NCI-H1930 (cell line): Measurements from ENCODE around the gene CD300LB.

ENCODE experiments used
- DNase-seq, 2 experiments: peaks; one replicate each; lab custom pipeline; 2025; lab: John Stamatoyannopoulos, UW

CD300LB gene

DNA sequence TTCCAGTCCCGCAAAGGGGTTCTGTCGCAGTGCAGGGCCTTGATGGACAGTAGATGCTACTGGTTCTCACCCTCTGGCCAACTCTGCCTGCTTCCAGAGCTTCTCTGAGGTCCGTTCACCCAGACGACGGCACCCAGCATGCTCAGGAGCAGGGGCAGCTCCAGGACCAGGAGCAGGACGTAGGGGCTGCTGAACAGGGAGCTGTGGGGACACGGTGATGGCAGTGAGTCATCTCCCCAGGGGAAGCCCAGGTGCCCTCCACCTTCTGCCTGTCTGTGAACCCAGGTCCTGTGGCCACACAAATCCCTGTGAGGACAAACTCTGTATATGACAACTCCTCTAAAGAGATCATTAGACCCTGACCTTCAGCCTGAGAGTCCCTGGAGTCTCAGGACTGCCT lies 18.1 kb upstream of the CD300LB start:
- DNase-seq: no peak

DNA sequence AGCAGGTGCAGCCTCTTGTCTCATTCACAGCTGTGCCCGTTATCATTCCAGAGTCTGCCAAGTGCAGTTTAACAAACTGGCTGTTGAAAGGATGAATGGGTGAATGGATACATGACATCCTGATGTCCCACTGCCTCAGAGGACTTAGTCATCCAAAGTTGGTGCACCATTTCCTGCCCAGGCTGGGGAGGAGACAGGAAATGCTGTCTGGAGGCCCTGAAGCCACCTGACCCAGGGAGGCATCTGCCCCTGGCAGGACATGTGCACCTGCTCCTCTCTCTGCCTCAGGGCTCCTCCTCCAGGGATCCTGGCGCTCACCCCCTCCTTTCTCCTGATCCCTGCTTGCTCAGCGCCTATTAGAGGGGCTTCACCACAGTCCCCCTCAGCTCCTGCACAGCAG lies 16.5 kb upstream of the CD300LB start:
- no peak for DNase-seq

DNA sequence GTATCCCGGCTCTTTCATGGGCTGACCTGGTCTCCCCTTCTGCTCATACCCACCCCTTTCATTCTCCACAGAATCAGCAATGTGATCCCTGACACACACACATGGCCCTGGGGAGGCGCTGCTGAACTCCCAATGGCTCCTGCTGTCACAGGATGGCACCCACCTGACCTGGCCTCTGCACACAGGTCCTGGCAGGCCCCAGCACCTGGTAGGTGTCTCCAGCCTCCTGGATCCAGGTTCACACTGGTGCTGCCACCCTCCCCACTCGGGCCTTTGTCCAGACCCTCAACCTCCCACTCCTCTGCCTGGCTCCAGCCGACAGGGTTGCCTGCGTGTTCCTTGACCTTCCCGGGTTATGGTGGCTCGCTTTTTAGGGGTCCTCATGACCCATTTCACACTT lies 16.0 kb upstream of the CD300LB start:
- DNase-seq: no peak

DNA sequence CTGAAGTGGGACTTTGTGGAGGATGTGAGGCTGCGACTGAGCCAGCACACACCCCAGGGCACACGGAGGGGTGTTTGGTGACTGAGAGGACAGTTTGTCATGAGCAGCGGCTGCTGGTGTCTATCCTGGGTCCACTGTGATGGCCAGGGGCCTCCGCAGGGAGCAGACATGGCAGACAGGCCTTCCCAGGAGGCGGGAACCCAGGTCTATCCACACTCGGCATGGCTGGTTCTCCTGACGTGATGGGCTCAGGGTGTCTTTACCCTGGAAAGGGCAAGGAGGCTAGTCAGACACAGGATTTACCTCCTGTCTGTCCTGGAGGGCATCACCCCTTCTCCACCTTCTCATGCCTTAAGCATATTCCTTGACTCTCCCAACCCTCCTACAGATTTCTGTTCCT lies 15.3 kb upstream of the CD300LB start:
- DNase-seq: no peak

DNA sequence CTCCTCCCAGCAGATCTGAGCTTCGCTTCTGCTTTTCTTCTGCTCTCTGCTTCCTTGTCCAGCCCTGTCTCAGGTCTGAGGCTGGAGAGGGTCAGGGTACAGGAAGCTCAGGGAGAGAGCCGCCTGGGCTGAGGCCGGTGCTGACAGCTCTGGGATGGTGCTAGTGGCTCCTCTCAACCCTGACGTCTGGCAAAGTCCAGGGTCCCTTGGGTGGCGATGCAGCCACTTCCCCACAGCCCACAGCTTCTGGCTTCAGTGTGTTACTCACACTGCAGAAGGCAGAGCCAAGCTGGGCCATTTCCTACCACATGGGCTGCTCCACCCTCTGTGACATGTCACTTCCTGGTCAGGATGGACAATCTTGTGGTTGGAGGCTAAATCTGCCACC lies 14.6 kb upstream of the CD300LB start, which contains the start of gene CD300C:
Gene CD300C, minus strand, starts transcription at position 273 of the 388 bp plus-strand sequence. CDS start 333 bp downstream, outside the sequence.
- no peak for DNase-seq

DNA sequence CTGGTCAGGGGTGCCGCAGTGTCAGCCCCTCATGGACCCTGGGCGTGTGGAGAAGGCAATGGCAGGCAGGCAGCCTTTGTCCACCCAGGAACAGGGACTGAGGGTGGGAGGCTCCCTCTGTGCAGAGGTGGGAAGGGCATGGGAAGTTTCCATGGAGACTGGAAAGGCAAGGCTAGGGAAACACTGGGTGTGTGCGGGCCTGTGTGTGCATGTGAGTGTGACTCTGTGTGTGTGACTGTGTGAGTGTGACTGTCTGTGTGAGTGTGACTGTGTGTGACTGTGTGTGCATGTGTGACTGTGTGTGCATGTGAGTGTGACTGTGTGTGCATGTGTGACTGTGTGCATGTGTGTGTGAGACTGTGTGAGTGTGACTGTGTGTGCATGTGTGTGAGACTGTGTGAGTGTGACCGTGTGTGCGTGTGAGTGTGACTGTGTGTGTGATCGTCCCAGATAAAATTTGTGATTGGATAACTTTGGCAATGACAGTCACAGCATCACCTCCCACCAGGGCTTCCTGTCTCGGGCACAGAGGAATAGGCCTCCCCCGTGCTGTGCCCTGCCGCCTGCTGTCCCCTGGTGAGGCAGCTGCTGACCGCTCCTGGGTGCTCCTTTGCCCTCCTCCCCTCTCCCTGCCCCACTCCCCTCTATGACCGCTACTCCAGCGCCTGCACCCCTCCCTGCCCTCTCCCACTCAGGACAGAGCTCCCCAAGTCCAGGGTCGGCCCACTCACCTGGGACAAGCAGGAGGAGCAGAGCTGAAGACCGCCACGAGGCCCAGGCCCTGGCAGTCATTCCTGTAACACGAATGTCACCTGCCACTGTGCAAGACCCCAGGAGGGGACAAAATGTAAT lies 13.9 kb upstream of the CD300LB start:
- DNase-seq: no peak

DNA sequence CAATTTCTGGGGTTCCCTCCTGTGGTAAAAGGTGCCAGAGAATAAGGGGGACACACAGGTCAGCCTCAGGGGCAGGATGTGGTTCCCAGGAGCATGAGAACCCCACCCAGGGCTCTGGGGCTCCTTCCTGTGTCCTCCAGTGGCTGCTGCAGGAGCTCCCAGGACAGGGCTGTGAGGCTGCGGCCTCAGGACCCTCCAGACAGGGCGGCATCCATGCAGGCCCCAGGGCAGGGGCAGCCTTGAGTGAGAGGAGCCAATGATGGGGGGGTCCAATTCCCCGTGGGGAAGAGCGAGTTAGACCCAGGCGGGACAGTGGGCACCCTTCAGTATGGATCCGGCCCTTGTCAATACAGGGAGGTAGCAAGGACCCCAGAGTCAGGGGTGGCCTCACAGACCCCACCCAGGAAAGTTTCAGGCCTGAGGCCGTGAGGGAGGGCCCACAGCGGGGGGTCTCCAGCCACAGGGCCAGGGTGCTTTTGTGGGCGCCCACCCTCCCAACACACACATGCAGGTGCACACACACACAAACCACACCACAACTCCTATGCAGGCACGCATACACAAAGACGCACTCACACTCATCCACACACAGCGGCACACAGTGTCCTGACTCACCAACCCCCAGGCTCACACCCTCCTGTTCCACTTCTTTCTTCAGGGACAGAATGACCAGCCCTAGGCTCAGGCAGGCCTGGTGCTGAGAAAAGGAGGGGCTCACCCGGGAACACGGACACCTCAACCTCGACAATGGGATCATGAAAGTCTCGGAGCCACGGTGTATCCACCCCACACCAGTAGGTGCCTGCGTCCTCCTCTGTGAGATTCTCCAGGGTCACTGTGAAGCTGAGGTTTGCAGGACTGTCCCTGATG lies 12.9 kb upstream of the CD300LB start:
- no peak for DNase-seq

DNA sequence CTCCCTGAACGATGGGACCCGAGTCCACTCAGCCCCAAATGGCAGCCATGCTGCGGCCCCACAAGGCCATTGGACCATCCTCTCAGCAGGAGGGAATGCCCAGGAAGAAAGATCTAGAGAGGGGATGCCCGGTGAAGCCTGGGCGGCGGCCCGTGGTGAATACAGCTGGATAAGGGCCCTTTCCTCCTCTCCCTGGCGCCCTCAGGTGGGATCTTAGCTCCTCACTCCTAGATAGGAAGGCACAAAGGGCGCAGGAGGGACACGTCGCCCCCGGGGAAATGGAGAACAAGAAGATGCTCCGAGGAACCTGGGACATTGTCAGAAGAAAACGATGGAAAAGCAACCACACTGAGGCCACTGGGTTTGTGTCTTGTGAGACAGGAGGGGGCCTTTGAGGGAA lies 12.1 kb upstream of the CD300LB start:
- no peak for DNase-seq

DNA sequence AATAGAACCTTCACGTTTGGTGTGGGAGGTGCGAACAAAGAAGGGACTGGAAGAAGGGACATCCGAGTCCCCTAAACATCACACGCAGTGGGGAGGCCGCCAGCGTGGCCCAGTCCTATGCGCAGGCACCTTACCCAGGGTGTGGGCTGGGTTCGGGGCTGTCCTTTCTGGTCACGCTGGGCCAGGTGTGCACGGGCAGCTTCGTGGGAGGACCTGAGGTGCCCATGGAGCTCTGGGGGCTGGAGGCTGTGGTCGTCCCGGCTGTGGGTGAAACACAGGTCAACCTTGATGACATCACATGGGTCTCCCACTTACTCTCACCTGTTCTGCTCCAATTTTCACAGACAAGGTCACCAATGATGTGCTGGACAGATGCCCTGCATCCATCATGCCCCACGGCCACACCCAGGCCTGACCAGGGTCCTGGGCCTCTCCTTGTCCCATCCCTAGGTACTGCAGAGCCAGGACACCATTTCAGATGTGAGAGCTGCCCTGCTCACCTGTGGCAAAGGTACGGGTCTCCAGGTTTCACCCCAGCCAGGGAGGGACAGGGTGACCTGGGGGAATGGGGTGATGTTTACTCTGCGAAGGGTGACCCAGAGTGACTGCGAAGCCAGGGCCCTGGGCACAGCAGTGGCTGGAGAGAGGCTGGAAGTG lies 11.6 kb upstream of the CD300LB start:
- no peak for DNase-seq

DNA sequence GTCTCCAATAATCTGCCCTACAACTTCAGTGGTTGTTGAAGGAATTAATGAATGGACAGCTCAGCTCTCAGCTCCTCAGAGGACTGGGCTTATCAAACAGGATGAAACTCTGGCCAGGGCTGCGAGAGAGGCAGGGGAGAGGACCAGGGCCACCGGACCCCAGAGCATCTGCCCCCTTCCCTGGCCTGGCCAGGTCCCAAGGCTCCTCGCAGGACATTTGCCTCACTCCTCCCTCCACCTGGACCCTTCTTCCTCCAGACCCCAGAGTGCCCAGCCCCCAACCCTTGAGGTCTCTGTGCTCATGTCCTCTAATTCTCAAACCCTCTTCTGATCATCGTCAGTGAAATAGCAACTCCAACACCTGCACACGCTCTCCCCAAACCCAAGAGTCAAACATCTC lies 10.9 kb upstream of the CD300LB start:
- no peak for DNase-seq

DNA sequence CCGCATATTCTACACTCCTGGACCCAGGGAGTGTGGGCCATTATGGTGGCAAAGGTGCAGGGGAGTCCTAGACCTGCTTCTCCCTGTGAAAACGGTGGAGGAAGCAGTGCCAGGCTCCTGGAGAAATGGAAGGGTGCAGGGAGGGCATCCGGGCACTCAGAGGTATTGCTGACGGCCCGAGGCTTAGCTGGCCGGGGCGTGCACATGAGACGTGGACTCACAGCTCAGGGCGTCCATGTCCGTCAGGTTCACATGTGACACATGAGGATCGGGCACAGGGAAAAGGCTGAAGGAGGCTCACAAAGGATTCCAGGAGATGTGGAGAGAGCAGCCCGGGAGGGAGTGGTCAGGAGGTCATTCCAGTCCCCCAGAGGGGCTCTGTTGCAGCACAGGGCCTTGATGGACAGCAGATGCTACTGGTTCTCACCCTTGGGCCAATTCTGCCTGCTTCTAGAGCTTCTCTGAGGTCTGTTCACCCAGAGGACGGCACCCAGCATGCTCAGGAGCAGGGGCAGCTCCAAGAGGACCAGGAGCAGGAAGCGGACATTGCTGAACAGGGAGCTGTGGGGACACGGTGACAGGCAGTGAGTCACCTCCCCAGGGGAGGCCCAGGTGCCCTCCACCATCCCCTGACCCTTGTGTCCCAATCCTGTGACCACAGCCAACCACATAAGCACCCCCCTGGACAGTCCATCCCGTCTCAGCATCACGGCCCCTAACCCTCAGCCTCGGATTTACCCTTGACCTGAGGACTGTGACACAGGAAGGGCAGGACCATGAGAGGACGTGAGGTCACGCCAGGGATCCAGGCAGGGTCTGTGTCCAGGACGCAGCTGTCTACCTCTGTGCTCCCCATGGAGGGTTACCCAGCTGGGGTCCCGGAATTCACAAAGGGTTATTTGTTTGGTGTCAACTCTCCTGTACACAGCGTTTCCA lies 10.2 kb upstream of the CD300LB start:
- no peak for DNase-seq

DNA sequence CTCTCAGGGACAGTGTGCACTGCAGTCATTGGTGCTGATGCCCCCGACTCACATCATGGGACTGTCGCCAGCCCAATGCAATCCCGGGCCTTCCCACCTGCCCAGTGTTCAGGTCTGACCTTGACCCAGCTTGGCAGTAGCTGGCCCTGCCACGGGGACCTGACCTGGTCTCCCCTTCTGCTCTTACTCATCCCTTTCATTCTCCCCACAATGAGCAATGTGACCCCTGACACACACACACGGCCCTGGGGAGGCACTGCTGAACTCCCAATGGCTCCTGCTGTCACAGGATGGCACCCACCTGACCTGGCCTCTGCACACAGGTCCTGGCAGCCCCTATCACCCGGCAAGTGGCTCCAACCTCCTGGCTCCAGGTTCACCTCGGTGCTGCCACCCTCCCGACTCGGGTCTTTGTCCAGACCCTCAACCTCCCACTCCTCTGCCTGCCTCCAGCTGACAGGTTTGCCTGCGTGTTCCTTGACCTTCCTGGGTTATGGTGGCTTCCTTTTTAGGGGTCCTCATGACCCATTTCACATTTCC lies 8.1 kb upstream of the CD300LB start:
- no peak for DNase-seq

DNA sequence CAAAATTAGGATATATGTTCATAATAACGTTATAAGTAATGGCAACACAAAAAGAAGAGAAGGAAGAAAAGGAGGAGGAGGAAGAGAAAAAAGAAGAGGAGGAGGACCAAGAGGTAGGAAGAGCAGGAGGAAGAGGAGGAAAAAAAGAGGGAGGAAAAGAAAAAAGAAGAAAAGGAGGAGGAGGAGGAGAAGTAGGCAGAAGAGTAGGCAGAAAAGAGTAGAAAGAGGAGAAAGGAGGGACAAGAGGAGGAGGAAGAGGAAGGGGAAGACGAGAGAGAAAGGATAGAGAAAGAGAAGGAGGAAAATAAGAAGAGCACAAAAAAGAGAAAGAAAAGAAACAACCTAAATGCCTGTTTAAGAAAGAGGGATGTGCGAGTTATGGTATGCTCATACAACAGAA lies 5.6 kb upstream of the CD300LB start:
- DNase-seq: no peak

DNA sequence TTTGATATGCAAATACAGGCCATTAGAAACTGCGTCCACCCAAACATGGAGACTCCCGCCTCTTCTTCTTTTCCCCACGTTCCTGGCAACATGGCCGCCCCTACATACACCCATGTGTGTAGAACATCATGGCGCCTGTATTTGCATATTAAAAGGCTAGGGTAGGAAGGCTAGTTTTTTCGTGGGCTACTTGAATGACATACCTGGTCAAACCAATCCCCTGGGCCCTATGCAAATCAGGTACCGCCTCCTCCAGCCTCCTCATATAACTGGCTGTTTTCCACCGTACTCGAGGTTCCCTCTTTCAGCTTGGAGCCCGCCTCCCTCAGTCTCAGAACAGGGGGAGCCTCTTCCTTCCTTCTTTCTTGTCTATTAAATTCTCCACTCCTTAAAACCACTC lies 840 bp upstream of the CD300LB start:
- peak; percentile 63 to 64 for DNase-seq

DNA sequence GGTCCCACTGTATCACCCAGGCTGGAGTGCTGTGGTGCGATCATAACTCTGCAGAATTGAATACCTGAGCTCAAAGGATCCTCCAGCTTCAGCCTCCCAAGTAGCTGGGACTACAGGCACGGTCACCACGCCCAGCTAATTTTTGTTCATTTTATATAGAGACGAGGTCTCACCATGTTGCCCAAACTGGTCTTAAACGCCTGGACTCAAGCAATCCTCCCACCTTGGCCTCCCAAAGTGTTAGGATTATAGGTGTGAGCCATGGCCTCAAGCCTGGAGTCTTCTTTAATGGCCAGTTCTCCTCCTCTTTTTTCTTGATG lies 484 bp downstream of the CD300LB start:
- DNase-seq: no peak

DNA sequence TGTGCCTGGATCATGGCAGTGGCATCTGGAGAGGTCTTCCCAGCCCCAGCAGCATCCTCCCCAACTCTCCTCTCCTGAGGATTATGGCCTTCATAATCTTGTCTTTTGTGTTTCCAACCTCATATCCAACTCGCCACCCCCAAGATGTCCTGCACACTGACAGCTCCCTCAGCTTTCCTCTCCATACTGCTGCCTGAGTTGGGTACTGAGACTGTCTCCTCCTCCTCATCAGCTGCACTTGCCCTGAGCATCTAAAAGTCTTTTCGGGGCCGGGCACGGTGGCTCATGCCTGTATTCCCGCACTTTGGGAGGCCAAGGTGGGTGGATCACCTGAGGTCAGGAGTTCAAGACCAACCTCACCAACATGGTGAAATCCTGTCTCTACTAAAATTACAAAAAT lies 2.0 kb downstream of the CD300LB start:
- DNase-seq: no peak

DNA sequence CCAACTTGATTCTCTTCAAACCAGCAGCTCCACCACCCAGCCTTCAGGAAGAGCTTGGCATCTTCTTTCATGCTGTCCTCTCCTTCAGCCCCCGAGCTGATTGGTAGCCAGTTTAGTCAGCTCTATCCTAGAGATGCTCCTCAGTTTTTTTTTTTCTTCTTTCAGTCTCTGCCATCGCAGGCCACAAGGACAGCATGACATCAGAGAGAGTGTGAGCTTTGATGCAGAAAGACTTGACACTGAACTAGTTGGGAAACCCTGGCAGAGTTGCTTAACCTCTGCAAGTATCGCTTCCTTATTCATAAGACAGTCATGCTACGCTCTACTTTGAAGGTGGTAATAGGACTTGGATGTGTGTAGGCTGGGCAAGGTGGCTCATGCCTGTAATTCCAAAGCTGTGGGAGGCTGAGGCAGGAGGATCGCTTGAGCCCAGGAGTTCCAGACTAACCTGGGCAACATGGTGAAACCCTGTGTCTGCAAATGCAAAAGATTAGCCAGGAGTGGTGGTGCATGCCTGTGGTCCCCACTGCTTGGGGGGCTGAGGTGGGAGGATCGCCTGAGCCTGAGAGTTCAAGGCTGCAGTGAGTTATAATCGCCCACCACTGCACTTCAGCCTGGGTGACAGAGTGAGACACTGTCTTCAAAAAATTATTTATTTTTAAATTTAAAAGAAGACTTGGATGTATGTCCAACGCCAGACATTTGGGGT lies 2.6 kb downstream of the CD300LB start:
- no peak for DNase-seq

DNA sequence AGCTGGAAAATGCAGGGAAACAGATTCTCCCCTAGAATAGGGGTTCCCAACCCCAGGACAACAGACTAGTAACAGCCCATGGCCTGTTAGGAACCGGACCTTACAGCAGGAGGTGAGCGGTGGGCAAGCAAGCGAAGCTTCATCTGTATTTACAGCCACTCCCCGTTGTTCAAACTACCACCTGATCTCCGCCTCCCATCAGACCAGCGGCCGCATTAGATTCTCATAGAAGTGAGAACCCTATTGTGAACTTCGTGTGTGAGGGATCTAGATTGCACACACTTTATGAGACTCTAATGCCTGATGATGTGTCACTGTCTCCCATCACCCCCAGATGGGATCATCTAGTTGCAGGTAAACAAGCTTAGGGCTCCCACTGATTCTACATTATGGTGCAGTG lies 3.5 kb downstream of the CD300LB start:
- DNase-seq: no peak

DNA sequence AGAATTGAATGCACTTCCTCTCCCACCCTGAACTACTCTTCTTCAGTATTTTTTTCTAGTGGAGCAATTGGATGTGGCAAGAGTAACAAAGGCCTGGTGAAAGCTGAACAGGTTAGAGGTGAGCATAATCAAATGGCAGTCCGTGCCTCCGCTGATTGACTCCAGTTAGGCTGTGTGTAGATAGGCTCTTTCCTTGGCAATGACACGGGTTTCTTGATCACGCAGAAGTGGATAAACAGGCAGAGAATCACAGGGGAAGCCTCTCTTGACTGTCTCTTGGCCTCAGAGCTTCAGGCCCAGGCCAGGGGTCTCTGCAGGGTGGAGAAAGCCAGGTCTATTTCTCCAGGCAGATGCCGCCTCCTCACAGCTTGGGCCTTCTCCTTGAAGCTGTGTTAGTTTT lies 4.2 kb downstream of the CD300LB start:
- no peak for DNase-seq

DNA sequence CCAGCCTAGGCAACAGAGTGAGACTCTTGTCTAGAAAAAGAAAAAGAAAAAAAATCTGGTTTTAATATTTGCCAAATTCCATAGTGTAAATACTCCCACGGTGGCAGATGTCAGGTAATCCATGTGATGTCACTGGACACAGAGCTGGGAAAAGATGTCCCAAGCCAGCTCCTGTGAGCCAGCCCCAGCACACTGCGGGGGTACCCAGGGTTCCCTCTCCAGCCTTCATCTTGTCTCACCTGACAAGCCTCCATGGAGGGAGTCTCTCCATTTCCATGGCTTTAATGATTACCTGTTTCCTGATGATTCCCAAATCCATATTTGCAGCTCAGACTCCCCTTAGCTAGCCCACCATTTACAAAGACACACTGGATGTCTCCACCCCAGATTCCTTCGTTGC lies 4.6 kb downstream of the CD300LB start:
- no peak for DNase-seq

DNA sequence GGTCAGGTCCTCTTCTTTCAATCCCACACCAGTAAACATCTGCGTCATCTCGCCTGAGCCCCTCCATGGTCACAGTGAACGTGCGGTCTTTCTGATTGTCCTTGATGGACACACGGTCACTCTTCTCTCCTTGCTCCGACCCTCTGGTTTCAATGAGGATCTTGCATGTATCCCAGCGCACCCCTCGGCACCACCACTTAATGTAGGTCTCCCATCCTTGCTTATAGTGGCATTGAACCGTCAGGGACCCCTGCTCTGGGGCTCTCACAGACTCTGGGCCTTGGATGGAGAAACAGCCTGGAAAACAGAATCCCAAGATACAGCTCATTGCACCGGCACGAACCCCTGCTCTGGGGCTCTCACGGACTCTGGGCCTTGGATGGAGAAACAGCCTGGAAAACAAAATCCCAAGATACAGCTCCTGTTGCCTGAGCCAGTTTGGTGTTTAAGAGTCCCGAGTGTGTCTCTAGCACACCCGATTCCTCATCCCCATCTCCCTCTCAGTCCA lies 5.4 kb downstream of the CD300LB start:
- DNase-seq: no peak
